GM12878 (cell line): ENCODE measurements around the gene CRYBA1. TPM values are rescaled to one million over a fixed set of nuclear protein-coding genes. Genes with fewer than 3 reads are reported as not detected.
"Not testable (repeated sequence)": the region's sequence is repeated elsewhere in the genome, so short reads cannot be mapped to it uniquely, and the experiment has no call there.

Source experiments
- ATAC-seq: fragments of 200-7000 bp; cut with Tn5 transposase; 3 replicates; pipeline ENCODE4 v1.9.1; 2020; ENCODE audit warnings: mild to moderate bottlenecking, moderate library complexity
- BruUV-seq: library from RNA; stranded (reverse); fragments of 400-500 nt; replicated peaks from 2 replicates; lab custom pipeline; 2021; lab: Mats Ljungman, UMichigan
- CTCF ChIA-PET: fragments of 300-600 bp; sonication (Branson Sonifier 250); formaldehyde crosslinking; extraction: SDS; loops from one replicate; lab custom pipeline; 2021; ENCODE audit warnings: inconsistent platforms; lab: Yijun Ruan, JAX
- POLR2A ChIA-PET: fragments of 350-600 bp; formaldehyde crosslinking; extraction: SDS; loops from one replicate; lab custom pipeline; 2021; ENCODE audit warnings: inconsistent platforms; lab: Charles Lee
- RAD21 ChIA-PET: fragments of 300-600 bp; sonication (Branson Sonifier 250); formaldehyde crosslinking; loops from one replicate; lab custom pipeline; 2023; ENCODE audit warnings: antibody characterized with exemption; ENCODE audit not compliant: unreplicated experiment; lab: Charles Lee
- SMC1A ChIA-PET: fragments of 300-600 bp; sonication (Branson Sonifier 250); formaldehyde crosslinking; loops from one replicate; lab custom pipeline; 2023; ENCODE audit not compliant: unreplicated experiment, uncharacterized antibody; lab: Charles Lee
- DNase-seq: peaks from one replicate; pipeline ENCODE4 v3.0.0-alpha.2; 2011; ENCODE audit warnings: low read depth, low spot score
- FAIRE-seq: peaks from 3 replicates; lab custom pipeline; 2011; peaks lifted over from hg19 to GRCh38; lab: Jason Lieb, UNC
- H2AFZ ChIP-seq: 2 replicates; pipeline ENCODE4 v1.6.0; 2011; ENCODE audit warnings: low read depth, low read length, control low read depth; ENCODE audit not compliant: control insufficient read depth
- H3K27ac ChIP-seq: 2 replicates; pipeline ENCODE4 v1.5.1; 2011; ENCODE audit warnings: control low read depth; ENCODE audit not compliant: control insufficient read depth, insufficient read depth
- H3K27me3 ChIP-seq, 2 experiments: replicated peaks in 1 of 2; 2 replicates each; pipeline versions ENCODE4 v1.6.0 to v1.6.1; 2011; ENCODE audit warnings: low read length in 1 of 2; ENCODE audit not compliant: control insufficient read depth in 2 of 2, insufficient read depth in 2 of 2
- H3K36me3 ChIP-seq, 2 experiments: 2 replicates each; pipeline ENCODE4 v1.5.1; 2011; ENCODE audit warnings: low read length in 1 of 2; ENCODE audit not compliant: control insufficient read depth in 2 of 2, insufficient read depth in 2 of 2
- H3K4me1 ChIP-seq: 2 replicates; pipeline ENCODE4 v1.6.1; 2011; ENCODE audit warnings: mild to moderate bottlenecking, low read length, moderate library complexity, mixed read lengths; ENCODE audit not compliant: control insufficient read depth, insufficient read depth
- H3K4me2 ChIP-seq: 2 replicates; pipeline ENCODE4 v1.6.0; 2011; ENCODE audit warnings: control low read depth; ENCODE audit not compliant: control insufficient read depth, insufficient read depth
- H3K4me3 ChIP-seq: fragments of 200-600 bp; sonication (generic); 2 replicates; pipeline ENCODE4 v1.5.1; 2016
- H3K79me2 ChIP-seq: 2 replicates; pipeline ENCODE4 v1.6.0; 2011; ENCODE audit warnings: low read length; ENCODE audit not compliant: control insufficient read depth, insufficient read depth
- H3K9ac ChIP-seq: 2 replicates; pipeline ENCODE4 v1.8.0; 2011; ENCODE audit warnings: low read length, control low read depth, mixed read lengths; ENCODE audit not compliant: control insufficient read depth, insufficient read depth
- H3K9me3 ChIP-seq: replicated peaks from 3 replicates; pipeline ENCODE4 v1.5.1; 2011; ENCODE audit warnings: mild to moderate bottlenecking, low read length; ENCODE audit not compliant: control insufficient read depth, insufficient read depth
- H4K20me1 ChIP-seq: 2 replicates; pipeline ENCODE4 v1.6.0; 2011; ENCODE audit not compliant: control insufficient read depth, insufficient read depth
- EED ChIP-seq: sonication (generic); IDR thresholded peaks from 2 replicates; pipeline ENCODE4 v1.6.1; 2016; ENCODE audit warnings: antibody characterized with exemption, low read depth
- PAX8 ChIP-seq: fragments of 450-650 bp; IDR thresholded peaks from 2 replicates; pipeline ENCODE4 v1.6.1; 2017; ENCODE audit warnings: mild to moderate bottlenecking, moderate library complexity
- POU2F2 ChIP-seq: IDR thresholded peaks from 3 replicates; pipeline ENCODE4 v1.6.1; 2011; ENCODE audit warnings: low read depth, mild to moderate bottlenecking, low read length, borderline replicate concordance
- SMARCA5 ChIP-seq: fragments of 450-650 bp; IDR thresholded peaks from 2 replicates; pipeline ENCODE4 v1.6.1; 2017; ENCODE audit warnings: mild to moderate bottlenecking
- SMC3 ChIP-seq: IDR thresholded peaks from 2 replicates; pipeline ENCODE4 v1.6.1; 2011; ENCODE audit warnings: low read length, improper control_type of control experiment, borderline replicate concordance
- WGBS: methylation state at CpG from one replicate; pipeline ENCODE4 v1.1.6; 2016; ENCODE audit warnings: low lambda C conversion rate; ENCODE audit not compliant: insufficient replicate concordance, insufficient coverage; ENCODE audit errors: missing lambda C conversion rate; 5-methylcytosine and 5-hydroxymethylcytosine counted together
- in situ Hi-C: fragments of 300-500 bp; cut with MboI; formaldehyde crosslinking; loops from 9 replicates; pipeline ENCODE4 v1.14.3; 2018; ENCODE audit warnings: mixed read lengths
- intact Hi-C: fragments of 100-400 bp; cut with micrococcal nuclease; formaldehyde crosslinking; loops from one replicate; pipeline ENCODE4 v1.14.2; 2022; ENCODE audit not compliant: unreplicated experiment
- polyA plus RNA-seq, 11 experiments: library from polyadenylated mRNA; depleted of rRNA in 4 of 11; unstranded in 6 of 11; stranded (reverse) in 5 of 11; fragments of >200 nt; fragmentation: Nextera tagmentation in 4 of 11; fragmentation: Illumina TruSeq in 1 of 11; extraction: Ambion mirVana in 4 of 11; extraction: Trizol in 1 of 11; gene quantifications; 1 replicate in 1 of 11; 2 replicates in 10 of 11; pipeline versions ENCODE4 v1.2.1 to v1.2.3, GENCODE V29; 2011 to 2016; ENCODE audit warnings: inconsistent platforms in 2 of 11, missing spikeins in 2 of 11, low read depth in 1 of 11
- total RNA-seq, 4 experiments: library from RNA; depleted of rRNA in 3 of 4; stranded (reverse); fragments of >200 nt in 3 of 4; fragmentation: Illumina TruSeq in 1 of 4; extraction: Trizol in 1 of 4; gene quantifications; 2 replicates each; pipeline versions ENCODE4 v1.2.1 to v1.2.3, GENCODE V29; 2013 to 2021
- TF ChIP-seq, protein P1 (sequence below): fragments of 450-650 bp; IDR thresholded peaks from 2 replicates; pipeline ENCODE4 v1.6.1; 2017; ENCODE audit warnings: low read depth, mild to moderate bottlenecking, moderate library complexity

The CRYBA1 gene
- total and polyA plus RNA-seq, 10 of the 15 experiments (the other 5 are each of a cell fraction or from before 2014, with no cell fraction given): not detected

DNA sequence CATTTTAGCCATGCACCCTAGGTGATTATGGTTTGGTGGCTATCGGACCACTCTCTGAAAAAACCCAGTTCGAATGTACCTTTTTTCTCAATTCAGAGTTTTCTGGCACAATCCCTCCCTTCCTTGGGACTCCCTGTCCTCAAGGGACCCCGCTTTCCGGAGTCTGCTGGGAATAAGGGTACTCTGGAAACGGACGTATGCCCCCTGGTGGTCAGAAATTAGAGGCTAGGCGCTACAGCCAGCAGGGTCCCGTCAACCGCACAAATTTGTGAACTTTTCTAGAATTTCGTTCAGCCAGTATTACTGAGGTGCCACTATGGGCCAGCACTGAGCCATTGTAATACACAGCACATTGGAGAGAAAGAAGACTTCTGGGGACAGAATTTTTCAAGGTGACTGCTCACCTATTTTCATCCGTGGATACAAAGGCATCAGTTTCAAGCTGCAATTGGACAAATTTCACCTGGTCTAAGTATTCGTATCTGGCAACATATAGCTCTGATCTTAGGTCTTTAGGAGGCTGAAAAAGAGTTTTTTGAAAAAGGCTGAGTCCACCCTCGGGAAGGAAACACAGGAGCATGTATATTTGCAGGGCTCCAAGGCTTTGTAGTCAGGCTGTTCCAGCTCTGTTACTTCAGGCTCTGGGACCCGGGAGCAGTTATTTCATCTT is 27.1 kb upstream of the CRYBA1 start (continued):
- TF ChIP-seq, protein P1, sequence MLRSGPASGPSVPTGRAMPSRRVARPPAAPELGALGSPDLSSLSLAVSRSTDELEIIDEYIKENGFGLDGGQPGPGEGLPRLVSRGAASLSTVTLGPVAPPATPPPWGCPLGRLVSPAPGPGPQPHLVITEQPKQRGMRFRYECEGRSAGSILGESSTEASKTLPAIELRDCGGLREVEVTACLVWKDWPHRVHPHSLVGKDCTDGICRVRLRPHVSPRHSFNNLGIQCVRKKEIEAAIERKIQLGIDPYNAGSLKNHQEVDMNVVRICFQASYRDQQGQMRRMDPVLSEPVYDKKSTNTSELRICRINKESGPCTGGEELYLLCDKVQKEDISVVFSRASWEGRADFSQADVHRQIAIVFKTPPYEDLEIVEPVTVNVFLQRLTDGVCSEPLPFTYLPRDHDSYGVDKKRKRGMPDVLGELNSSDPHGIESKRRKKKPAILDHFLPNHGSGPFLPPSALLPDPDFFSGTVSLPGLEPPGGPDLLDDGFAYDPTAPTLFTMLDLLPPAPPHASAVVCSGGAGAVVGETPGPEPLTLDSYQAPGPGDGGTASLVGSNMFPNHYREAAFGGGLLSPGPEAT: no peak
- peak; percentile 29; the same call in 1 of the 3 replicates for TF ChIP-seq POU2F2
- 0 out of 2 replicates have a peak, but pooled peaks have one; percentile 30 for TF ChIP-seq EED
- TF ChIP-seq PAX8: no peak
- peak; percentile 73; the same call in 1 of the 2 replicates for TF ChIP-seq SMARCA5
- TF ChIP-seq SMC3: peak; percentile 76

GRCh38 chr17:29221338-29221737 is 25.3 kb upstream of the CRYBA1 start:
- ChIA-PET POLR2A (interaction anchor here (1.2 to 2.8 kb wide), 2 partner anchors 71 to 72 kb away, joined by 4 to 14 read pairs; no protein-coding TSS in a partner anchor), RAD21 (interaction anchor here (1.4 to 9.7 kb wide), 2 partner anchors 19 to 73 kb away, joined by 3 to 182 read pairs; no protein-coding TSS in a partner anchor), CTCF (interaction anchor here (1.0 to 12.4 kb wide), 10 partner anchors 17 to 105 kb away, joined by 3 to 358 read pairs (median 19); no protein-coding TSS in a partner anchor), SMC1A (interaction anchor here (1.3 to 7.4 kb wide), 4 partner anchors 10 to 97 kb away, joined by 3 to 150 read pairs (median 10); no protein-coding TSS in a partner anchor)
- in situ Hi-C loops, H3K79me2 ChIP-seq, H3K36me3 ChIP-seq, H3K4me2 ChIP-seq, H3K27me3 ChIP-seq, H3K9ac ChIP-seq, ATAC-seq, H3K4me3 ChIP-seq, FAIRE-seq, DNase-seq, H4K20me1 ChIP-seq, H3K9me3 ChIP-seq, H3K4me1 ChIP-seq, H2AFZ ChIP-seq, BruUV-seq, H3K27ac ChIP-seq, intact Hi-C loops: not testable (repeated sequence)
- WGBS: 88% methylated on average over 11 of the region's 11 CpGs
